GM12865 (cell line): ENCODE results near the gene GJC3.

Experiments used
- DNase-seq: peaks from one replicate; pipeline ENCODE4 v3.0.0; 2010; ENCODE audit warnings: low read depth
- H3K4me3 ChIP-seq: 2 replicates; pipeline ENCODE4 v1.5.1; 2011; ENCODE audit warnings: mild to moderate bottlenecking, low read depth, low read length, control low read depth
- TF ChIP-seq, protein P1 (sequence below): IDR thresholded peaks from 2 replicates; pipeline ENCODE4 v1.5.1; 2011; ENCODE audit warnings: low read length, control low read depth, low read depth, inconsistent platforms; ENCODE audit not compliant: insufficient read depth; ENCODE audit errors: missing control alignments

The GJC3 gene

DNA sequence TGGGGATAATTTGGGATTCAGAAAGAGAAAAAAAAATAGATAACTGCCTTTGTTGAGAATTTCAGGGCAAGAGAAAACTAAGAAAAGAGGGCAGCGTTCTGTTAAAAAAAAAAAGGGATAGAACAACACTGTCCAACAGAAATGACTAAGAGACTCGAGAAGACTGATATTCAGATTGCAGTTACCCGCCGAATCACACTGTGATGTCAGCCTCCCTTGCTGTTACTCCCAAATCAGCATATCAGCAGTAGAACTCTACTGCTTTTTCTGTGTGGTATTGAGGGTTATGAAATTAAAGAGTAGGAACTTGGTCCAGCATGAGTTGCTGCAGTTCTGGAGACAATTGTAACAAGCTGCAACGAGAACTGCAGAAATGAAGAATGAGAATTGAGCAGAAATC is 1.9 kb downstream of the GJC3 start:
- no peak overlapping the region for H3K4me3 ChIP-seq
- DNase-seq: no peak
- TF ChIP-seq, protein P1, sequence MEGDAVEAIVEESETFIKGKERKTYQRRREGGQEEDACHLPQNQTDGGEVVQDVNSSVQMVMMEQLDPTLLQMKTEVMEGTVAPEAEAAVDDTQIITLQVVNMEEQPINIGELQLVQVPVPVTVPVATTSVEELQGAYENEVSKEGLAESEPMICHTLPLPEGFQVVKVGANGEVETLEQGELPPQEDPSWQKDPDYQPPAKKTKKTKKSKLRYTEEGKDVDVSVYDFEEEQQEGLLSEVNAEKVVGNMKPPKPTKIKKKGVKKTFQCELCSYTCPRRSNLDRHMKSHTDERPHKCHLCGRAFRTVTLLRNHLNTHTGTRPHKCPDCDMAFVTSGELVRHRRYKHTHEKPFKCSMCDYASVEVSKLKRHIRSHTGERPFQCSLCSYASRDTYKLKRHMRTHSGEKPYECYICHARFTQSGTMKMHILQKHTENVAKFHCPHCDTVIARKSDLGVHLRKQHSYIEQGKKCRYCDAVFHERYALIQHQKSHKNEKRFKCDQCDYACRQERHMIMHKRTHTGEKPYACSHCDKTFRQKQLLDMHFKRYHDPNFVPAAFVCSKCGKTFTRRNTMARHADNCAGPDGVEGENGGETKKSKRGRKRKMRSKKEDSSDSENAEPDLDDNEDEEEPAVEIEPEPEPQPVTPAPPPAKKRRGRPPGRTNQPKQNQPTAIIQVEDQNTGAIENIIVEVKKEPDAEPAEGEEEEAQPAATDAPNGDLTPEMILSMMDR: no peak

DNA sequence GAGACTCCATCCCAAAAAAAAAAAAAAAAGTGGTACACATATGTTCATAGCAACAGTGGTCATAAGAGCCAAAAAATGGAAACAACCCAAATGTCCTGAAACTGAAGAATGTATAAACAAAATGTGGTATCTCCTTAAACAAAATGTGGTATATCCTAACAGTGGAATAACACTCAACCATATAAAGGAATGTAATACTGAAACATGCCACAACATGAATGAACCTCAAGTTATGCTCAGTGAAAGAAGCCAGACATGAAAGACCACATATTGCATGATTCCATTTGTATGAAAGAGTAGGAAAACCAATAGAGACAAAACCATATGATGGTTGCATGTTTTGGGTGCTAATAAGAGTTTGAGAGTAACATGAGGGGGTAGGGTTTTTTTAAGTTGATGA is 3.1 kb downstream of the GJC3 start:
- DNase-seq: no peak
- no peak overlapping the region for H3K4me3 ChIP-seq
- TF ChIP-seq, protein P1: no peak

DNA sequence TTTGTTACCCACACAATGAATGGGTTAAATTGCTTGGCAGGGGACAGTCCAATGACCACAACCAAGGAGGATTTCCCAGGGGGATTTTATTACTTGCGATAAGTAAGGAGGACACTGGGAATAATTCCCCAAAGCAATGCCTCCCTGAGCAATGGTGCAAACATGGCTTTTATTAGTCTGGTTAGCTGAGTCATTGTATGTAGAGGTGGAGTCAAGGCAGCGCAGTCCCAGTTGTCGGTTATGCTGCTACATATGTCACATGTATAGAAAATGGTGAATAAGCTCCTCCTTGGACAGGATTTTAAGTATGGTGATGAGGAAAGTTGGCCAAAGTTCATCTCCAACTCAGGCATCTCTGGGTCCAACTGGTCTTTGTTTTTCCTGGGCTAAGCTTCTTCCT is 6.2 kb downstream of the GJC3 start:
- no peak overlapping the region for H3K4me3 ChIP-seq
- TF ChIP-seq, protein P1: no peak
- DNase-seq: no peak

DNA sequence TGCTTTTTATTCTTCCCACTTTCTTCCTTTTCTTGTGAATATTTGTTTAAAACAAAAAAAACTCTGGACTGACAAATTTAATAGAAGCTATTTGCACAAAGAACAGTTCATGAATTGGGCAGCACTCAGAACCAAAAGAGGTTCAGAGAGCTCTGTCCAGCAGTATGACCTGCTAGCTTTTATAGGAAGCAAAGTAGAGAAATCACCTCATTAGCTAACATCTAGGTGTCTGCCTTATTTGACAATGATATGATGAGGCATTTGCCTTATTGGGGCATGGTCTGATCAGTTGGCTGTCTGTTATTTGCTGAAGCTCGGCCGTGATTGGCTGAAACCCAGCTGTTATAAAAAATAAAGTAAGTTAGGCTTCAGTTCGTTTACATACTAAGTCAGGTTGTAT is 9.3 kb downstream of the GJC3 start:
- H3K4me3 ChIP-seq: peak overlapping the region; percentile 98
- DNase-seq: no peak
- TF ChIP-seq, protein P1: no peak

DNA sequence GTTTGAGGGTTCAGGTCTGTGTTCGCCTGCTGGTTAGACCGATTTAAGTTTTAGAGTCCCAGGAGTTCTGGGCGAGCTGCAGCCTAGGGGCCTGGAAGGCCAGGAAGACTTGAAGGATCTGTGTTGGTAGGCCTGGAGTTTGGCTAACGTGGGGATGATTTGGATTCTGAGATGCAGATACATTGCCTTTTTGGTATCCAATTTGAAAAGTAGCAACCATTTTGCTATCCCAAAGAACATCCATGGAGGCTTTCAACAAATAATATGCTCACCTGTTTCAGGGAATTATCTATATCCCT is 9.7 kb downstream of the GJC3 start:
- TF ChIP-seq, protein P1: no peak

DNA sequence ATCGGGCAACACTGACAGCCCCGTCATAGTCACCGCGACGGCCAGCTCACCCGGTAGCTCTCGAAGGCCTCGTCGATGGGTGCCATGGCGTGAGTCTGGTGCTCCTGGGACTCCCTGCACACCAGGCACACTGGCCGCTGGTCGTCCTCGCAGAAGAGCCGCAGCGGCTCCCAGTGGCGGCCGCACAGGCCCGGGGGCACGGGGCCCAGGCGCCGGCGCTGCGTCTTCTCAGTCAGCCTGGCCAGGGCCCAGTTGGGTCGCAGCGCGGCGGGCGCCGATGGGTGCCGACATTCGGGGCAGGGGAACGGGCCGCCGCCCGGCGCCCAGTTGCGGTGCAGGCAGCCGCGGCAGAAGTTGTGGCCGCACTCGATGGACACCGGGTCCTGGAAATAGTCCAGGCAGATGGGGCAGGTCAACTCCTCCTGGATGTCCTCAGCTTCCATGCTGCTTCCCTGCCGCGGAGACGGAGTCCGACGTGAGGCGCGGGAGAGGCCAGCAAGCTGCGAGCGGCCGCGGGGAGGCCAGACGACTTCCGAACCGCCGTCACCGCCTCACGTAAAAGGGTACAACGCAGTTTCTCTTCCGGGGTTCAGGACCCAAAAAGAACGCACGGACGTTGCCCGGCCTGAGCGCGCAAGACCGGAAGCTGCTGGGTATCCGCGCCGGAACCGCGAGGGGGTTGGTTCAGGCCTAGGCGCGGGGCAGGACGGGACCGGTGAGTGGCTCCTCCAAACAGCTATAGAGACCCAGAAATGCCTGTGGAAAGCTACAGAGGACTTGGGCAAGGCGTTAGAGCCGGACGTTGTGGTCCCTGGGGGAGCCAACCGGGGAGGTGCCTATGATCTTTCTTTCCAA is 10.2 kb downstream of the GJC3 start, which contains the start of gene TRIM4:
Gene TRIM4, minus strand, starts transcription at position 572 of the 855 bp plus-strand sequence. Its CDS starts 129 bp downstream, at position 443.
- DNase-seq: peak; percentile 97
- TF ChIP-seq, protein P1: peak; percentile 22
- peak within 1 kb of the TSS; percentile 98 for H3K4me3 ChIP-seq

More for the DNA sequence above, 9.7 kb downstream of the GJC3 start:
- no peak for DNase-seq
- H3K4me3 ChIP-seq: peak overlapping the region; percentile 98

DNA sequence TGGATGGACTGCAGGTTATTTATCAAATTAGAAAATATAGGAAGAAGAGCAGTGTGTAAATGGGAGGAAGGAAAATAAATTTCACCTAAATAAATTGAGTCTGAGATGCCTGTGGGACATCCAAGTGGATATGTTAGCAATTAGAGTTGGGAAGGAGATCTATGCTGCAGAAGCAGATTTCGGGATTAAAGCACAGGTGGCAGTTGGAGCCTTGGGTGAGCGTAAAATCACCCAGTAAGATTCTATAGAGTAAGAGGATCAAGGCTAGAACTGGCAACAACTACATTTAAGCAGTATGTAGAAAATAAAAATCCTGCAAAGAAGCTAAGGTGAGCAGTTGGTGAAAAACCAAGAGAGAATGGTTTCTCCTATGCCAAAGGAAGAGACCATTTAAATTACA is 18.4 kb downstream of the GJC3 start:
- TF ChIP-seq, protein P1: no peak
- H3K4me3 ChIP-seq: no peak overlapping the region
- no peak for DNase-seq
